ENCODE measurements around the gene PAPOLB. TPM values are rescaled to one million over a fixed set of nuclear protein-coding genes. Genes with fewer than 3 reads are reported as not detected.
A peak's percentile ranks its signal among the peaks of the same experiment; 100 is the strongest.

PAPOLB gene
- total and polyA plus RNA-seq, 8 donors: 0.37 TPM; not detected in 7

- no peak overlapping the region for H3K27ac ChIP-seq
- DNase-seq: peak in 1 of 2 donors; percentile 52
- peaks cover 0 to 8% (median 0%) of the 10 kb centered on the region in 3 donors for H3K27me3 ChIP-seq
- no peak for TF ChIP-seq POLR2AphosphoS5 (IDR thresholded peaks at IDR 0.05)
- TF ChIP-seq EP300 (IDR thresholded peaks at IDR 0.05): no peak
- TF ChIP-seq POLR2A (IDR thresholded peaks at IDR 0.05): no peak
- TF ChIP-seq CTCF (IDR thresholded peaks at IDR 0.05): no peak
- H3K4me1 ChIP-seq: no peaks in the 10 kb centered on the region
- 32 to 47% (median 41%) methylated on average over 4 of the region's 4 CpGs for WGBS, 5 donors
- intact Hi-C loops (cut with DNase I; ENCODE audit: low total_unique reads): no loop called here
- H3K36me3 ChIP-seq: no peaks in the 10 kb centered on the region
- H3K9me3 ChIP-seq: peaks cover 0 to 11% (median 0%) of the 10 kb centered on the region in 4 donors
- H3K4me3 ChIP-seq: no peak overlapping the region
Observed at GRCh38 chr7:4849390-4849789, 12.4 kb downstream of the PAPOLB start.

GRCh38 chr7:4845740-4846142 lies 16.1 kb downstream of the PAPOLB start:
- Histone ChIP-seq H3K27me3 (peaks cover 0 to 8% (median 0%) of the 10 kb centered on the region in 3 donors), H3K4me1 (no peaks in the 10 kb centered on the region), H3K36me3 (no peaks in the 10 kb centered on the region), H3K4me3 (no peak overlapping the region), H3K9me3 (peaks cover 0 to 1% (median 0%) of the 10 kb centered on the region in 4 donors), H3K27ac (no peak overlapping the region)
- intact Hi-C loops (cut with DNase I; ENCODE audit: low total_unique reads): no loop called here
- no peak for TF ChIP-seq EP300 (IDR thresholded peaks at IDR 0.05)
- TF ChIP-seq POLR2A (IDR thresholded peaks at IDR 0.05): no peak
- no peak for TF ChIP-seq CTCF (IDR thresholded peaks at IDR 0.05)
- no peak for TF ChIP-seq POLR2AphosphoS5 (IDR thresholded peaks at IDR 0.05)
- 33 to 43% (median 37%) methylated on average over 18 of the region's 18 CpGs for WGBS, 5 donors
- DNase-seq: peak in 1 of 2 donors; percentile 28

GRCh38 chr7:4842319-4843064 lies 19.3 kb downstream of the PAPOLB start:
- 43 to 60% (median 51%) methylated on average over 20 to 22 of the region's 22 CpGs for WGBS, 5 donors
- intact Hi-C loops (cut with DNase I; ENCODE audit: low total_unique reads): no loop called here
- Histone ChIP-seq H3K4me3 (no peak overlapping the region), H3K4me1 (no peaks in the 10 kb centered on the region), H3K27ac (peak overlapping the region in 2 of 5 donors; percentile 3 to 41), H3K36me3 (no peaks in the 10 kb centered on the region), H3K9me3 (no peaks in the 10 kb centered on the region), H3K27me3 (peaks cover 0 to 8% (median 0%) of the 10 kb centered on the region in 3 donors)
- DNase-seq: peak in 1 of 2 donors; percentile 67
- TF ChIP-seq CTCF (IDR thresholded peaks at IDR 0.05): no peak
- TF ChIP-seq EP300 (IDR thresholded peaks at IDR 0.05): no peak

- intact Hi-C loops (cut with DNase I; ENCODE audit: low total_unique reads): no loop called here
- no peak for DNase-seq
- 87 to 97% (median 92%) methylated on average over 13 of the region's 13 CpGs for WGBS, 5 donors
- TF ChIP-seq EP300 (IDR thresholded peaks at IDR 0.05): no peak
- no peak for TF ChIP-seq CTCF (IDR thresholded peaks at IDR 0.05)
- TF ChIP-seq POLR2AphosphoS5 (IDR thresholded peaks at IDR 0.05): no peak
- TF ChIP-seq POLR2A (IDR thresholded peaks at IDR 0.05): no peak
- Histone ChIP-seq H3K27me3 (peaks cover 0 to 8% (median 0%) of the 10 kb centered on the region in 3 donors), H3K36me3 (no peaks in the 10 kb centered on the region), H3K9me3 (no peaks in the 10 kb centered on the region), H3K4me3 (no peak overlapping the region), H3K4me1 (no peaks in the 10 kb centered on the region), H3K27ac (peak overlapping the region in 1 of 5 donors; percentile 41)
Observed at GRCh38 chr7:4841836-4842235, 20.0 kb downstream of the PAPOLB start.
